Measurements from ENCODE around the gene ATP8A1. TPM values are rescaled to one million over a fixed set of nuclear protein-coding genes. Genes with fewer than 3 reads are reported as not detected.

The ATP8A1 gene
- total and polyA plus RNA-seq, 2 of the 4 experiments (the other 2 are of a cell fraction) = 0.12 to 0.36 TPM

DNA sequence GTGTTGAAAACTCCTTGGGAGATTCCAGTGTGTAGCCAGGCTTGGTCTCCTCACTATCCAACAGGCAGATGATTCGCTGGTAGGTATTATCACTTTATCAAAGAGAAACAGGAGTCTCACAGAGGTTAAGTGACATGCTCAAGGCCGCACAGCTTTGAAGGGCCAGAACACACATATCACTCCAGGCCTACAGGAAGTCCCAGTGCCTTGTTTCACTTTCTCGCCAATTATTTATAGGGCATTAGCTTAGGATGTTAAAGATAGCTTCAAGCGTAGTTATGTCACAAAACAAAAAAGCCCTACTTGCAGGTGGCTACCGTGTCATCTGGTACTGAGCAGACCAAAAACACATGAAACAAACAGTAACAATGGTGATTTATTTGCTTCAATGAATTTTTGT is 13.2 kb downstream of the ATP8A1 start:
- no peak for ATAC-seq (ENCODE audit: low read depth)
- DNase-seq = no peak
- Histone ChIP-seq H3K9me1 (ENCODE audit: insufficient read depth, low read length) (no peaks in the 10 kb centered on the region), H2BK5ac (ENCODE audit: low read depth, low read length, poor library complexity, severe bottlenecking) (no peak overlapping the region), H4K91ac (ENCODE audit: insufficient read depth, low read depth, low read length) (no peak overlapping the region), H3K27ac (ENCODE audit: insufficient read depth, low read length) (no peak overlapping the region), H3K79me1 (ENCODE audit: low read depth in 1 of 2, low read length in 2 of 2) (no peaks in the 10 kb centered on the region), H4K5ac (ENCODE audit: low read depth, low read length) (no peak overlapping the region), H3K4me3 (ENCODE audit: insufficient read depth, low read depth, low read length) (no peak overlapping the region), H2BK120ac (ENCODE audit: low read depth, low read length) (no peak overlapping the region), H2AK5ac (ENCODE audit: low read depth, low read length) (no peak overlapping the region), H3K4me2 (ENCODE audit: low read depth, low read length) (no peak overlapping the region), H3K56ac (ENCODE audit: extremely low read depth, insufficient read depth, low read length) (no peak overlapping the region), H3K27me3 (ENCODE audit: control insufficient read depth, insufficient read depth, low read length) (no peaks in the 10 kb centered on the region), H4K20me1 (ENCODE audit: insufficient read depth, low read length) (no peaks in the 10 kb centered on the region), H3K4ac (ENCODE audit: low read depth, low read length) (no peak overlapping the region), H3K9me3 (ENCODE audit: control insufficient read depth, insufficient read depth, low read length) (no peaks in the 10 kb centered on the region), H2AFZ (replicated peaks; ENCODE audit: low read length, poor library complexity) (no peak overlapping the region), H2BK15ac (ENCODE audit: low read depth, low read length) (no peak overlapping the region), H3K18ac (ENCODE audit: low read depth, low read length) (no peak overlapping the region), H3K23ac (ENCODE audit: low read depth, low read length) (no peak overlapping the region), H3K4me1 (ENCODE audit: control insufficient read depth, insufficient read depth, low read length) (no peaks in the 10 kb centered on the region), H4K8ac (ENCODE audit: low read depth in 2 of 2, low read length in 2 of 2) (no peak overlapping the region), H3K14ac (replicated peaks; ENCODE audit: low read depth, low read length) (no peak overlapping the region), H2AK9ac (replicated peaks; ENCODE audit: low read depth, low read length, poor library complexity) (no peak overlapping the region), H3K9ac (ENCODE audit: low read depth, low read length) (no peak overlapping the region), H3K36me3 (ENCODE audit: control insufficient read depth, insufficient read depth, low read length) (no peaks in the 10 kb centered on the region), H2BK20ac (ENCODE audit: low read depth, low read length) (no peak overlapping the region)
- WGBS, 2 experiments (ENCODE audit: extremely low coverage in 2 of 2, insufficient read length in 1 of 2) = no CpG with 5 or more reads among the region's 5 CpGs
- dilution Hi-C loops (cut with HindIII; ENCODE audit: low sequenced_read_pairs, unreplicated experiment) (no loop called here), intact Hi-C loops (cut with micrococcal nuclease) (no loop called here), in situ Hi-C loops (cut with MboI; ENCODE audit: low sequenced_read_pairs) (no loop called here)
- no TSS peak for BruUV-seq (replicated peaks)
- TF ChIP-seq SMC3 (IDR thresholded peaks at IDR 0.05; ENCODE audit: low read depth, low read length) (no peak), USF2 (IDR thresholded peaks at IDR 0.05; ENCODE audit: low read depth, low read length) (no peak), CEBPB (IDR thresholded peaks at IDR 0.05; ENCODE audit: low read depth, low read length) (no peak), BHLHE40 (IDR thresholded peaks at IDR 0.05; ENCODE audit: low read depth, low read length) (no peak), MAZ (IDR thresholded peaks at IDR 0.05; ENCODE audit: borderline replicate concordance, low read depth, low read length) (no peak), RFX5 (IDR thresholded peaks at IDR 0.05; ENCODE audit: low read depth, low read length) (no peak), MAFK (IDR thresholded peaks at IDR 0.05; ENCODE audit: low read depth, low read length) (no peak), NFE2L2 (IDR thresholded peaks at IDR 0.05; ENCODE audit: low read depth, low read length) (no peak), RCOR1 (IDR thresholded peaks at IDR 0.05; ENCODE audit: insufficient replicate concordance, low read length) (no peak), MXI1 (IDR thresholded peaks at IDR 0.05; ENCODE audit: borderline replicate concordance, low read depth, low read length) (no peak), RAD21 (IDR thresholded peaks at IDR 0.05; ENCODE audit: low read length) (no peak), CHD1 (IDR thresholded peaks at IDR 0.05; ENCODE audit: low read depth, low read length) (no peak), POLR2A (IDR thresholded peaks at IDR 0.05; ENCODE audit: low read depth, low read length) (no peak), FOS (IDR thresholded peaks at IDR 0.05; ENCODE audit: low read depth, low read length) (no peak)
- TF ChIP-seq, protein P1, sequence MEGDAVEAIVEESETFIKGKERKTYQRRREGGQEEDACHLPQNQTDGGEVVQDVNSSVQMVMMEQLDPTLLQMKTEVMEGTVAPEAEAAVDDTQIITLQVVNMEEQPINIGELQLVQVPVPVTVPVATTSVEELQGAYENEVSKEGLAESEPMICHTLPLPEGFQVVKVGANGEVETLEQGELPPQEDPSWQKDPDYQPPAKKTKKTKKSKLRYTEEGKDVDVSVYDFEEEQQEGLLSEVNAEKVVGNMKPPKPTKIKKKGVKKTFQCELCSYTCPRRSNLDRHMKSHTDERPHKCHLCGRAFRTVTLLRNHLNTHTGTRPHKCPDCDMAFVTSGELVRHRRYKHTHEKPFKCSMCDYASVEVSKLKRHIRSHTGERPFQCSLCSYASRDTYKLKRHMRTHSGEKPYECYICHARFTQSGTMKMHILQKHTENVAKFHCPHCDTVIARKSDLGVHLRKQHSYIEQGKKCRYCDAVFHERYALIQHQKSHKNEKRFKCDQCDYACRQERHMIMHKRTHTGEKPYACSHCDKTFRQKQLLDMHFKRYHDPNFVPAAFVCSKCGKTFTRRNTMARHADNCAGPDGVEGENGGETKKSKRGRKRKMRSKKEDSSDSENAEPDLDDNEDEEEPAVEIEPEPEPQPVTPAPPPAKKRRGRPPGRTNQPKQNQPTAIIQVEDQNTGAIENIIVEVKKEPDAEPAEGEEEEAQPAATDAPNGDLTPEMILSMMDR (conservative IDR thresholded peaks at IDR 0.05; ENCODE audit: low read depth, low read length) = no peak
- TF ChIP-seq, protein P2, sequence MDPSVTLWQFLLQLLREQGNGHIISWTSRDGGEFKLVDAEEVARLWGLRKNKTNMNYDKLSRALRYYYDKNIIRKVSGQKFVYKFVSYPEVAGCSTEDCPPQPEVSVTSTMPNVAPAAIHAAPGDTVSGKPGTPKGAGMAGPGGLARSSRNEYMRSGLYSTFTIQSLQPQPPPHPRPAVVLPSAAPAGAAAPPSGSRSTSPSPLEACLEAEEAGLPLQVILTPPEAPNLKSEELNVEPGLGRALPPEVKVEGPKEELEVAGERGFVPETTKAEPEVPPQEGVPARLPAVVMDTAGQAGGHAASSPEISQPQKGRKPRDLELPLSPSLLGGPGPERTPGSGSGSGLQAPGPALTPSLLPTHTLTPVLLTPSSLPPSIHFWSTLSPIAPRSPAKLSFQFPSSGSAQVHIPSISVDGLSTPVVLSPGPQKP (IDR thresholded peaks at IDR 0.05; ENCODE audit: borderline replicate concordance, low read depth, low read length) = no peak
- CTCF ChIA-PET = no interaction called here
- POLR2A ChIA-PET (ENCODE audit: unreplicated experiment) = no interaction called here

All from IMR-90 (cell line).